HepG2 (cell line): ENCODE measurements around the gene MYL12B.

ENCODE experiments used
- FOXK2 ChIP-seq: fragments of 450-650 bp; IDR thresholded peaks from 2 replicates; pipeline ENCODE4 v1.6.1; 2016
- ZBTB3 ChIP-seq: sonication (generic); formaldehyde crosslinking; IDR thresholded peaks from 2 replicates; pipeline ENCODE4 v1.4.0; 2020; ENCODE audit warnings: low read depth, mild to moderate bottlenecking, moderate library complexity, missing genetic modification reagents, borderline replicate concordance
- ZNF292 ChIP-seq: sonication (generic); formaldehyde crosslinking; IDR thresholded peaks from 2 replicates; pipeline ENCODE4 v1.8.1; 2022; ENCODE audit warnings: mild to moderate bottlenecking, low read depth, missing genetic modification reagents, borderline replicate concordance
- ZNF530 ChIP-seq: sonication (generic); formaldehyde crosslinking; IDR thresholded peaks from 2 replicates; pipeline ENCODE4 v1.5.0; 2020; ENCODE audit warnings: low read depth, mild to moderate bottlenecking, missing genetic modification reagents
- ZNF674 ChIP-seq: sonication (generic); formaldehyde crosslinking; IDR thresholded peaks from 2 replicates; pipeline ENCODE4 v1.5.0; 2020; ENCODE audit warnings: low read depth, mild to moderate bottlenecking, missing genetic modification reagents
- TF ChIP-seq, protein P1 (sequence below): sonication (generic); formaldehyde crosslinking; IDR thresholded peaks from 2 replicates; pipeline ENCODE4 v1.5.0; 2020; ENCODE audit warnings: mild to moderate bottlenecking, missing genetic modification reagents, moderate library complexity

DNA sequence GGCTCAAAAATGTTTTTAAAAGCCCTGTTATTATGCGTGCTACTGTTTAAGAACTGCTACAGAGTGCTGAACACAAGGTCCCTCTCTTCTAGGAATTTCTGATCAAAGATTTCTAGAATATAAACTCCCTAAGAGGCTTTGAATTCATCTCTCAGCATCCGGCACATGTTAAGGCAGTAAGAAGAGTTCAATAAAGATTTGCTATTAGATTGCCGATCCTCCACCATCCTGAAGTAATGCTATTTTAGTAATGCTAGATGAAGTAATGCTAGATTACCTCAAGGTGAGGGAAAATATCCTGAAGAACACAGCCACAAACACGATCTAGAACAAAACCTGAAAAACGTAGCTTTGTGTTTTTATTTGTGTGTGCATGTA, 949 bp upstream of the MYL12B start:
- TF ChIP-seq ZNF674 (CRISPR knock-in tag), result no peak
- TF ChIP-seq, protein P1, sequence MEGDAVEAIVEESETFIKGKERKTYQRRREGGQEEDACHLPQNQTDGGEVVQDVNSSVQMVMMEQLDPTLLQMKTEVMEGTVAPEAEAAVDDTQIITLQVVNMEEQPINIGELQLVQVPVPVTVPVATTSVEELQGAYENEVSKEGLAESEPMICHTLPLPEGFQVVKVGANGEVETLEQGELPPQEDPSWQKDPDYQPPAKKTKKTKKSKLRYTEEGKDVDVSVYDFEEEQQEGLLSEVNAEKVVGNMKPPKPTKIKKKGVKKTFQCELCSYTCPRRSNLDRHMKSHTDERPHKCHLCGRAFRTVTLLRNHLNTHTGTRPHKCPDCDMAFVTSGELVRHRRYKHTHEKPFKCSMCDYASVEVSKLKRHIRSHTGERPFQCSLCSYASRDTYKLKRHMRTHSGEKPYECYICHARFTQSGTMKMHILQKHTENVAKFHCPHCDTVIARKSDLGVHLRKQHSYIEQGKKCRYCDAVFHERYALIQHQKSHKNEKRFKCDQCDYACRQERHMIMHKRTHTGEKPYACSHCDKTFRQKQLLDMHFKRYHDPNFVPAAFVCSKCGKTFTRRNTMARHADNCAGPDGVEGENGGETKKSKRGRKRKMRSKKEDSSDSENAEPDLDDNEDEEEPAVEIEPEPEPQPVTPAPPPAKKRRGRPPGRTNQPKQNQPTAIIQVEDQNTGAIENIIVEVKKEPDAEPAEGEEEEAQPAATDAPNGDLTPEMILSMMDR, result no peak
- TF ChIP-seq ZNF530, result no peak
- TF ChIP-seq ZNF292 (CRISPR knock-in tag), result no peak
- no peak for TF ChIP-seq FOXK2
- no peak for TF ChIP-seq ZBTB3 (CRISPR knock-in tag)
